ENCODE measurements around the gene PPP2R2C. TPM values are rescaled to one million over a fixed set of nuclear protein-coding genes. Genes with fewer than 3 reads are reported as not detected.

The PPP2R2C gene
- total RNA-seq, 4 donors from 2014 or later, result 50.7 to 81.3 (median 62.0) TPM

DNA sequence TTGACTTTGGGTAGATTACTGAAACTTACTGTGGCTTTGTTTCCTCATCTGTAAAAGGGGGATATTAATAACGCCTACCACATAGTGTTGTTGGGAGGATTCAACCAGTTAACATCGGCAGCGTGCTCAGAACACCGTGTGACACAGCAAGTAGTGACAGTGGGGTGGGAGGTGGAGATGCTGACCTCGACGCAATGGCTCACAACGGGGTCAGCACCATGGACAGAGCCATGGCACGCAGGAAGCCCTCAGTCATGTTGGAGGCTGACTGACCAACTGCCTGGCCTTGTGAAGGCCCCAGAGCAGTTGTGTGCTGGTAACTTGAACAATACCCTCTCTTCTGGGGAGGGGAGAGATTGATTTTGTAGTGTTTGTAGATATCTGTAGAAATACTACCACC, 109.5 kb downstream of the PPP2R2C start:
- WGBS, 2 donors, result 40 to 56% methylated on average over 8 of the region's 8 CpGs
- intact Hi-C loops (cut with DNase I; ENCODE audit: low total_unique reads), result no loop called here

DNA sequence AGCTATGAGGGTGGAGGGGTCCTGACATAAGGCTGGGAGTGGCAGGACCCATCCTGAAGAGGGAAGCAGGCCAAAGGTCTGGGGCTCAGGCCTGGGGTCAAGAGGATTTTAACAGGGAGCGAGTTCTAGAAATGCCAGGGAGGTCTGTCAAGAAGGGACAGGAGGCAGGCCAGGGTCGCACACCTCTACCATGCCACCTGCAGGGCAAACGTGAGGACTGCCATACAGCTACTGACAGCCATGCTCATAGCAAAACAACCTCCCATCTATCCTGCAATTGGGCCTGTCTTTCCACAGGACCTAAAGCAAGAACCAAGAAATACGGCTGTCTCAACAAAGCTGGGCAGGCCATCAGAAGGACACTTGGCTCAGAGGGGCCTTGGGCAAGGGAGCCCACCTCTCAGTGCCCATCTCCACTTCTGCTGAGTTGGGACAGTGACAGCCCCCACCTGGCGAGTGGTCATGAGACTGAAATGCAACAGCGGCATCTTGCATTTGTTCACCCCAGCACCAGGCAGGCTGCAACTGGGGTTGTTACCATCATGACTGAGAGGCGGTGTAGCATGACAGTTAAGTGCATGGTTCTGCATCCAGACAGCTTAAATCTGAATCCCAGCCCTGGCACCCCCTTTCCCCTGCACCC, 110.0 kb downstream of the PPP2R2C start:
- no peak overlapping the region for H3K4me3 ChIP-seq (ENCODE audit: low read depth, poor library complexity, severe bottlenecking)
- intact Hi-C loops (cut with DNase I; ENCODE audit: low total_unique reads), result no loop called here
- TF ChIP-seq, protein P1, sequence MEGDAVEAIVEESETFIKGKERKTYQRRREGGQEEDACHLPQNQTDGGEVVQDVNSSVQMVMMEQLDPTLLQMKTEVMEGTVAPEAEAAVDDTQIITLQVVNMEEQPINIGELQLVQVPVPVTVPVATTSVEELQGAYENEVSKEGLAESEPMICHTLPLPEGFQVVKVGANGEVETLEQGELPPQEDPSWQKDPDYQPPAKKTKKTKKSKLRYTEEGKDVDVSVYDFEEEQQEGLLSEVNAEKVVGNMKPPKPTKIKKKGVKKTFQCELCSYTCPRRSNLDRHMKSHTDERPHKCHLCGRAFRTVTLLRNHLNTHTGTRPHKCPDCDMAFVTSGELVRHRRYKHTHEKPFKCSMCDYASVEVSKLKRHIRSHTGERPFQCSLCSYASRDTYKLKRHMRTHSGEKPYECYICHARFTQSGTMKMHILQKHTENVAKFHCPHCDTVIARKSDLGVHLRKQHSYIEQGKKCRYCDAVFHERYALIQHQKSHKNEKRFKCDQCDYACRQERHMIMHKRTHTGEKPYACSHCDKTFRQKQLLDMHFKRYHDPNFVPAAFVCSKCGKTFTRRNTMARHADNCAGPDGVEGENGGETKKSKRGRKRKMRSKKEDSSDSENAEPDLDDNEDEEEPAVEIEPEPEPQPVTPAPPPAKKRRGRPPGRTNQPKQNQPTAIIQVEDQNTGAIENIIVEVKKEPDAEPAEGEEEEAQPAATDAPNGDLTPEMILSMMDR (IDR thresholded peaks at IDR 0.05), result no peak
- no peak for TF ChIP-seq POLR2A (IDR thresholded peaks at IDR 0.05)
- no peak for DNase-seq (ENCODE audit: low spot score in 2 of 2)
- 76 to 78% methylated on average over 7 of the region's 7 CpGs for WGBS, 2 donors

More for the DNA sequence above, 109.5 kb downstream of the PPP2R2C start:
- no peak for TF ChIP-seq POLR2A (IDR thresholded peaks at IDR 0.05)
- TF ChIP-seq, protein P1 (IDR thresholded peaks at IDR 0.05), result no peak
- H3K4me3 ChIP-seq (ENCODE audit: low read depth, poor library complexity, severe bottlenecking), result no peak overlapping the region
- DNase-seq (ENCODE audit: low spot score in 2 of 2), result no peak

DNA sequence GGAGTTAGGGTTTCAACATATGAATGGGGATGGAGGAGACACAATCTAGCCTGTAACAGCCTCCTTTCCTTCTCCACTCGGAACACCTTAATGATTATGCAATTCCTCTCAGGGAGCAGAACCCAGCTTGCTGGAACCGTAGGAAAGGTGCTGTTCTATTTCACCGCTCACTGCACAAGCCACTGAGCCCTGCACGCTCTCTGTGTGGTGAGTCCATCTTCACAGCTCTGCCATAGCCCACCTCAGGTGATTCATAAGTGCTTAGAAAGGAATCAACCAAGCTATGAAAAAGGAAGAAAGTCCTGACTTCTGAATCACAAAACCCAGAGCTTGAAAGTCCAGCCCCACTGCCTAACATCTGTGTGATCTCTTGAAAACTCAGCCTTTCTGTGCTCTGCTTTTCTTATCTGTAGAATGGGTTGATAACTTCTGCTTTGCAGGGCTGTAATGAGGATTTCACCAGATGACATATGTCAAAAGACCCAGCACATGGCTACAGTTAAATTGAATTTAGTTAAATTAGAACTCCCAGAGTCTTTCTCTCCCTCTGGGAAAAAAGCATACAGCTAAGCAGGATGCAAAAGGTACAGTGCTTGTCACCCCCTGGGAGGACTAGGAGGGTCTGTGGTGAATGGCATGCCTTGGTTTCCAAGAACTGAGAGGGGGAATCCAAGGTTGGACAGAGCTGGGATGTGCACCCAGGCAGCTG, 111.2 kb downstream of the PPP2R2C start:
- intact Hi-C loops (cut with DNase I; ENCODE audit: low total_unique reads), result no loop called here
- TF ChIP-seq, protein P1 (IDR thresholded peaks at IDR 0.05), result no peak
- TF ChIP-seq POLR2A (IDR thresholded peaks at IDR 0.05), result no peak
- no peak for DNase-seq (ENCODE audit: low spot score in 2 of 2)
- 77 to 83% methylated on average over 4 of the region's 4 CpGs for WGBS, 2 donors
- no peak overlapping the region for H3K4me3 ChIP-seq (ENCODE audit: low read depth, poor library complexity, severe bottlenecking)

DNA sequence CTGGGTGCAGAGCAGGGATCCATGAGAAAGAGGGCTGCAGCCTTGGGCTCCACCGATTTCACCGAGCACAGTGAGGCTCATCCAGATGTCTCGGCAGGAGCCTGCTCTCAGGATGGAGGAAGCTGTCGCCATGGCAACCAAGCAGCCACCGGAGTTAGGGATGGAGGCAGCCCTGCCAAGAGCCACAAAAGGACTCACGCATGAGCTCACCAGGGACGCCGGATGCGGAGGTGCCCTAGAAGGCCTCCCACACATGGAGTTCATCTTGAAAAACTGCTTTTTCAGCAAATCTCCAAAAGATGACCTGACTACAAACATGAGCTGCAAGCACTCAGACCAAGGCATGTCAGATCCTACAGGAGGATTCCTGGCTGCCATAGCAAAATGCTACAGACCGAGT, 112.0 kb downstream of the PPP2R2C start:
- intact Hi-C loops (cut with DNase I; ENCODE audit: low total_unique reads), result no loop called here
- TF ChIP-seq, protein P1 (IDR thresholded peaks at IDR 0.05), result no peak
- no peak for TF ChIP-seq POLR2A (IDR thresholded peaks at IDR 0.05)
- no peak for DNase-seq (ENCODE audit: low spot score in 2 of 2)
- H3K4me3 ChIP-seq (ENCODE audit: low read depth, poor library complexity, severe bottlenecking), result no peak overlapping the region
- 31 to 43% methylated on average over 10 of the region's 10 CpGs for WGBS, 2 donors

DNA sequence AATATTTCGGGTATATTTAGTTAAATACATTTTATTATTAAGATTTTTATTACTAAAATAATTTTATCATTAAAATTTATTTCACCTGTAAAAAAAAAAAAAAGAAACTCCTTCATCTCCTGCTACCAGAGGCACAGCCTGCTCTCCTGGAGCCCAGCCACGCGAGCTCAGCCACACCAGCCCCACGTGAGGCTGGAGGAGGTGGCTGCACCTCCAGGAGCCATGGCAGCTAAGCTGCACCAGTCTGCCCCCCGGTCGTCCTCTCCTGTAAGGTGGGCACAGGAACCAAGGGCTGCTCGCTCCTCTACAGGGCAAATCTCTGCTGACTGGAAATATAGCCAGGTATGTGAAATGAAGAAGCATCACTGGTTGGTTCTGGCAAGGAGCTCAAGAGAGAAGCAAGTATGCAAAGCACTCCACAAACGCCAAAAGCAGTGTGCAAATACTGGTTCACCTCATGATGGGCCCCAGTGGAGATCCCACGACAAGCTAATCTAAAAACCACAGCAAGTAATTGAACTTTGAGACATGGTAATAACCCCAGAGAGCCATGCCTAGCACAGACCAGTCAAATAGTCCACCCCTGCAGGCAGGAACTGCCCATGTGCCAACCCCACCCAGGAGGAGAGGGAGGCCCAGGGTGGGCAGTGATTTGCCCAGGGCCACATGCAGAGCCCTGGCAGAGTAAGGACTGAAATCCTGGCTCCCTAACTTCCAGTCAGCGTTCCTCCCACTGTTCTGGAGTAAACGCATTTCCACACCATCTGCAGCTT, 112.7 kb downstream of the PPP2R2C start:
- DNase-seq (ENCODE audit: low spot score in 2 of 2), result no peak
- intact Hi-C loops (cut with DNase I; ENCODE audit: low total_unique reads), result no loop called here
- no peak overlapping the region for H3K4me3 ChIP-seq (ENCODE audit: low read depth, poor library complexity, severe bottlenecking)
- 71 to 72% methylated on average over 11 of the region's 11 CpGs for WGBS, 2 donors
- TF ChIP-seq, protein P1 (IDR thresholded peaks at IDR 0.05), result no peak
- no peak for TF ChIP-seq POLR2A (IDR thresholded peaks at IDR 0.05)
